GM12891 (cell line): ENCODE measurements around the gene KCTD1.

ENCODE experiments used
- PAX5 ChIP-seq: IDR thresholded peaks from 2 replicates; pipeline ENCODE4 v1.6.1; 2011; ENCODE audit warnings: low read length, moderate library complexity, mild to moderate bottlenecking; ENCODE audit not compliant: insufficient read depth, severe bottlenecking
- POLR2A ChIP-seq: IDR thresholded peaks from 2 replicates; pipeline ENCODE4 v1.6.1; 2011; ENCODE audit warnings: low read depth, low read length, control low read depth
- POLR2AphosphoS5 ChIP-seq: IDR thresholded peaks from 2 replicates; pipeline ENCODE4 v1.6.1; 2011; ENCODE audit warnings: low read depth, low read length, control low read depth
- SPI1 ChIP-seq: IDR thresholded peaks from 2 replicates; pipeline ENCODE4 v1.6.1; 2011; ENCODE audit warnings: low read depth, low read length, control low read depth
- TAF1 ChIP-seq: IDR thresholded peaks from 2 replicates; pipeline ENCODE4 v1.6.1; 2011; ENCODE audit warnings: low read depth, low read length, control low read depth

DNA sequence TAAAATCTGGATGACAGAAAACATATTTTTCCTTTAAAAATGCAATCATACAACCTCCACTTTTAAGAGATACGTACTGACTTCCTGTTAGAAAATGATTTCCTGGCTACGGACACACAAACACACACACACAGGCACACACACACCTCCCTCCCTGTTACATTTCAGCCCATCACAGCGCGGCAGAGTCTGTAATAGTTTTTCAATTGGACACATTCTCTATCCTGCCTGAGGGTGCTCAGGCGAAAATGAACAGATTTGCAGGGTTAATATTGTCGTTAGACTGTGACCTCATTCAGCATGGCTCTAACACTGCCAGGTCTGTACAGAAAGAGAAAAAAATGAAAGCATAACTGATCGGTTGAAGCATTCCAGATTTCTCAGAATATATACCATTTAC, 45.0 kb downstream of the KCTD1 start:
- TF ChIP-seq TAF1 = no peak
- TF ChIP-seq POLR2A = no peak
- no peak for TF ChIP-seq SPI1
- TF ChIP-seq PAX5 = no peak
- TF ChIP-seq POLR2AphosphoS5 = no peak
